ENCODE results near the gene GULP1.

GULP1 gene

DNA sequence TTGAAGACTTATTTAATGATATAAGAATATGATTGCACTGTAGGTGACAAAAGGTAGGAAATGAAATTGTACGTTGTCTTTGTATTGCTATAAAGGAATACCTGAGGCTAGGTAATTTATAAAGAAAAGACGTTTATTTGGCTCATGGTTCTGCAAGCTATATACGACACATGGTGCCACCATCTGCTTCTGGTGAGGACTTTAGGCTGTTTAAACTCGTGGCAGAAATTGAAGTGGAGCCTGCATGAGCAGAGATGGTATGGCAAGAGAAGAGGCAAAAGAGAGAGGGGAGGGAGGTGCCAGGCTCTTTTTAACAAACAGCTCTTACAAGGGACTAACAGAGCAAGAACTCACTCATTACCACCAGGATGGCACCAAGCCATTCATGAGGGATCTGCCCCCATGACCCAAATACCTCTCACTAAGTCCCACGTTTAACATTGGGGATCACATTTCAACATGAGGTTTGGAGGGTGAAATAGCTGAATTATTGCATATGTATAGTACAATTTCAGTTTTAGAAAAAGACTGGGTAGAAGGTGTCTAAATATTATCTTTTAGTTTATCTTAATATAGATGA is 86.8 kb downstream of the GULP1 start:
- no peak overlapping the region for H3K27ac Mint-ChIP-seq
- H3K27me3 Mint-ChIP-seq (ENCODE audit: low read depth, poor library complexity) = no peaks in the 10 kb centered on the region
- H3K9me3 Mint-ChIP-seq = peaks cover 9% of the 10 kb centered on the region
- TF ChIP-seq, protein P1, sequence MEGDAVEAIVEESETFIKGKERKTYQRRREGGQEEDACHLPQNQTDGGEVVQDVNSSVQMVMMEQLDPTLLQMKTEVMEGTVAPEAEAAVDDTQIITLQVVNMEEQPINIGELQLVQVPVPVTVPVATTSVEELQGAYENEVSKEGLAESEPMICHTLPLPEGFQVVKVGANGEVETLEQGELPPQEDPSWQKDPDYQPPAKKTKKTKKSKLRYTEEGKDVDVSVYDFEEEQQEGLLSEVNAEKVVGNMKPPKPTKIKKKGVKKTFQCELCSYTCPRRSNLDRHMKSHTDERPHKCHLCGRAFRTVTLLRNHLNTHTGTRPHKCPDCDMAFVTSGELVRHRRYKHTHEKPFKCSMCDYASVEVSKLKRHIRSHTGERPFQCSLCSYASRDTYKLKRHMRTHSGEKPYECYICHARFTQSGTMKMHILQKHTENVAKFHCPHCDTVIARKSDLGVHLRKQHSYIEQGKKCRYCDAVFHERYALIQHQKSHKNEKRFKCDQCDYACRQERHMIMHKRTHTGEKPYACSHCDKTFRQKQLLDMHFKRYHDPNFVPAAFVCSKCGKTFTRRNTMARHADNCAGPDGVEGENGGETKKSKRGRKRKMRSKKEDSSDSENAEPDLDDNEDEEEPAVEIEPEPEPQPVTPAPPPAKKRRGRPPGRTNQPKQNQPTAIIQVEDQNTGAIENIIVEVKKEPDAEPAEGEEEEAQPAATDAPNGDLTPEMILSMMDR (IDR thresholded peaks at IDR 0.05) = no peak
- H3K4me1 Mint-ChIP-seq = no peaks in the 10 kb centered on the region
- H3K4me3 Mint-ChIP-seq = no peak overlapping the region
- H3K36me3 Mint-ChIP-seq (ENCODE audit: low read depth) = peaks cover 11% of the 10 kb centered on the region
- no peak for DNase-seq

DNA sequence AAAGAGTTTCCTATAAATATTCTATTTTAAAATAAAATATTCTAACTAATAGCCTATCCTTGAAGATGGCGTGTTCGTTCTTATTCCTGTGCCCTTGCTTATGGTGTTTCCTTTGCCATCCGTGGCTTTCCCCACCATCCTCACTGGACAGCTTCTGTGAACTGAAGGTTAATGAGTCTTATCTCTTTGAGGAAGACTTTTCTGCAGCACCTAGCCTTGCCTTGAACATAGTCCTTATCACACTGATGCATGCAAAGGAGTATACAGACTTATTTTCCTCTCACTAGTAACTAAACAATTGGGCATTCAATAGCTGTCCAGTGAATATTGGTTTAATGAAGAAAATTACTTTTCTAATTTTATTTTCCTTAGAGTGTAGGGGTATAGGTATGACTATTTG is 88.1 kb downstream of the GULP1 start:
- TF ChIP-seq, protein P1 (IDR thresholded peaks at IDR 0.05) = no peak
- H3K27me3 Mint-ChIP-seq (ENCODE audit: low read depth, poor library complexity) = no peaks in the 10 kb centered on the region
- no peak for DNase-seq
- H3K36me3 Mint-ChIP-seq (ENCODE audit: low read depth) = peaks cover 24% of the 10 kb centered on the region
- H3K9me3 Mint-ChIP-seq = peaks cover 19% of the 10 kb centered on the region
- H3K27ac Mint-ChIP-seq = no peak overlapping the region
- no peak overlapping the region for H3K4me3 Mint-ChIP-seq
- H3K4me1 Mint-ChIP-seq = no peaks in the 10 kb centered on the region

DNA sequence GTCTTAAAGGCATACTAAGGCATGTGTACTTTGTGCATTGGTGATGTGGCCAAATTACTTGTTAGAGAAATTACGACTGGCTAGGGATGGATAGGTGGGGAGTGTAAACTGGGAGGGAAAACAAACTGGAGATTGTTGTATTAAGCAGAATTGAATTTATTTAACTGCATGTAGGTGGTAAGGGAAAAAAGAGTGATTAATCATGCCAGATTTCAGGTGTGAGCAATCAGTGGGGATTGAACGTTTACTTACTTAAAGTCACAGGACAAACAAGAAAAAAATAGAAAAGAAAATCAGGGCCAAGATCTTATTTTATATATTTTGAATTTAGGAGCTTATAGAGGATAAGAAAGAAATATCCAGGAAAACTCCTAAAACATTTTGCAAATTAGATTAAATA is 88.6 kb downstream of the GULP1 start:
- H3K27me3 Mint-ChIP-seq (ENCODE audit: low read depth, poor library complexity) = no peaks in the 10 kb centered on the region
- H3K4me1 Mint-ChIP-seq = no peaks in the 10 kb centered on the region
- H3K9me3 Mint-ChIP-seq = peaks cover 24% of the 10 kb centered on the region
- TF ChIP-seq, protein P1 (IDR thresholded peaks at IDR 0.05) = no peak
- H3K27ac Mint-ChIP-seq = peak overlapping the region; percentile 59
- no peak for DNase-seq
- no peak overlapping the region for H3K4me3 Mint-ChIP-seq
- peaks cover 29% of the 10 kb centered on the region for H3K36me3 Mint-ChIP-seq (ENCODE audit: low read depth)

DNA sequence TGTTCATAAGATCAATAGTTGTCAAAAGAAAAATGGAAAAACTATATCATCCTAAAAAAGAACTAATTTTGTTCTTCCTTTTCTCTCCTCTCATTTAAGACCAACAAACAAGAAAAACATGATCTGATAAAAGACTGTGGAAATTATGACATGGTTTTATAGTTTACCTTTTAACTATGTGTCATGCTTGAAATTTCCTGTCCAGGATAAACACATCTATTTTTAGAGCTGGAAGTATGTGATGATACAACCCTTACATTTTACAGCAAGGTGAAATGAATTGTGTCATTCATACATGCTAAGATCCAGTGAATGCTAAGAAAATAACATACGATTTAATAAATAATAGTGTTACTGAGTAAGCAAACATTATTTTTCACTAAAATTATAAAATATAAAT is 89.9 kb downstream of the GULP1 start:
- TF ChIP-seq, protein P1 (IDR thresholded peaks at IDR 0.05) = no peak
- H3K9me3 Mint-ChIP-seq = peaks cover 32% of the 10 kb centered on the region
- H3K27ac Mint-ChIP-seq = no peak overlapping the region
- H3K36me3 Mint-ChIP-seq (ENCODE audit: low read depth) = peaks cover 39% of the 10 kb centered on the region
- no peaks in the 10 kb centered on the region for H3K4me1 Mint-ChIP-seq
- no peaks in the 10 kb centered on the region for H3K27me3 Mint-ChIP-seq (ENCODE audit: low read depth, poor library complexity)
- no peak for DNase-seq
- H3K4me3 Mint-ChIP-seq = no peak overlapping the region

DNA sequence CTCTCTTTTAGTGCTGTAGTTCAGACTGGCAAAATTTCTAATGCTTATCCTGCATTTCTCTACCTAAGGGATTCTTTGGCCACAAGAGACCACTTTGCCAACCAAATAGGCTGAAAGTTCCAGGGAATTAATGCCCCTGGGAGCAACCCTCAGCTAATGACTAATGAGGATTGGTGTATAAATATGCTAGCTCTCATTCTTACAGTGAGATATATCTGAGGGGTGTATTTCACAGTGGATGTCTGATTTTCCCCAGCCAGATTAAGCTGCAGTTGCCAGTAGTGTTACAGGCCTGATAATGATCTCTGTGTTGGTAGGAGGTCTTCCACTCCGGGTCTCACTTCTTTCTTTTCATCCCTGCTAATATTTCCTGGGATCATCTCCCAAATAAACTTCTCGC is 90.4 kb downstream of the GULP1 start:
- Mint-ChIP-seq H3K27me3 (ENCODE audit: low read depth, poor library complexity) (no peaks in the 10 kb centered on the region), H3K27ac (peak overlapping the region; percentile 41), H3K9me3 (peaks cover 32% of the 10 kb centered on the region), H3K4me1 (no peaks in the 10 kb centered on the region), H3K4me3 (no peak overlapping the region), H3K36me3 (ENCODE audit: low read depth) (peaks cover 39% of the 10 kb centered on the region)
- TF ChIP-seq, protein P1 (IDR thresholded peaks at IDR 0.05) = no peak
- no peak for DNase-seq

DNA sequence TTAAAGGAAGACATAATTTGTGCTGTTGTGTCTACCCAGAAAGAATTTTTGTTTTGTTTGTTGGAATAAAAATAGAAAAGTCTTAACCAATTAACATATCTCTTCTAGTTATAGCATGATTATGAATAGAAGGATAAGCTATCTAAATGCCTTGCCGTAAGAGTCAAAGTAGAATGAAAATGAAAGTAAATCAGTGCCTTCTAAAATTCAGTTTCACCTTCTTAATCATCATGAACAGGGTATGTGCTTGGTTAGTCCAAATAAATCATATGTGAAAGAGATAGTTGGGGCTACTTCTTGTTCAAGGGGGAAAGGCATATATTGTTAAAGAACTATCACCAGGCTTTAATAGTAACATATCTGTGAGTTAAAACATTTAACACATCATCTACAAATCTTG is 91.5 kb downstream of the GULP1 start:
- H3K4me3 Mint-ChIP-seq = no peak overlapping the region
- TF ChIP-seq, protein P1 (IDR thresholded peaks at IDR 0.05) = no peak
- no peak overlapping the region for H3K27ac Mint-ChIP-seq
- no peak for DNase-seq
- peaks cover 43% of the 10 kb centered on the region for H3K36me3 Mint-ChIP-seq (ENCODE audit: low read depth)
- no peaks in the 10 kb centered on the region for H3K27me3 Mint-ChIP-seq (ENCODE audit: low read depth, poor library complexity)
- no peaks in the 10 kb centered on the region for H3K4me1 Mint-ChIP-seq
- H3K9me3 Mint-ChIP-seq = peaks cover 32% of the 10 kb centered on the region
